GM21619 (cell line): ENCODE measurements around the gene MSTO1.
"Not testable (repeated sequence)": the region's sequence is repeated elsewhere in the genome, so short reads cannot be mapped to it uniquely, and the experiment has no call there.

Source experiments
- ATAC-seq: cut with Tn5 transposase; IDR thresholded peaks from one replicate; pipeline ENCODE4 v1.9.1; 2021; ENCODE audit not compliant: unreplicated experiment

The MSTO1 gene

GRCh38 chr1:155613226-155613625 is 3.2 kb downstream of the MSTO1 start:
- ATAC-seq = not testable (repeated sequence)

DNA sequence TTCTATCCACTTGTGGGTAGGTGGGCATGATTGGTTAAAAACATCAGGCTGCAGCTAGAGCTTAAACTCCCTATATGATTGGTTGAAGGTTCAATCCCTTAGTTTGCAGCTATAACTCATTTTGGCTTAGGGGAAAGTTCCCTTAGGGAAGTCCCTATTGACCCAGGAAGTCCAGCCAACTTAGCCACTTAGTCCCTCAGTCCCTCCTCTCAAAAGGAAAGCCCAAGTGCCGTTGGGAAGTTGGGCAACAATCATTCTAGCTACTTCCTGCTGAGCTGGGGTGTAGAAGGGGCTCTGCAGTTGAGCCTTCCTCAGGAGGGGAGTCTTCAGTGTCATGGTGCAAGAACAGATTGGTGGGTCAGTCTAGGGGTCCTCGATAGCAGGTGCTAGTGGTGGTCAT is 12.2 kb downstream of the MSTO1 start:
- no peak for ATAC-seq

DNA sequence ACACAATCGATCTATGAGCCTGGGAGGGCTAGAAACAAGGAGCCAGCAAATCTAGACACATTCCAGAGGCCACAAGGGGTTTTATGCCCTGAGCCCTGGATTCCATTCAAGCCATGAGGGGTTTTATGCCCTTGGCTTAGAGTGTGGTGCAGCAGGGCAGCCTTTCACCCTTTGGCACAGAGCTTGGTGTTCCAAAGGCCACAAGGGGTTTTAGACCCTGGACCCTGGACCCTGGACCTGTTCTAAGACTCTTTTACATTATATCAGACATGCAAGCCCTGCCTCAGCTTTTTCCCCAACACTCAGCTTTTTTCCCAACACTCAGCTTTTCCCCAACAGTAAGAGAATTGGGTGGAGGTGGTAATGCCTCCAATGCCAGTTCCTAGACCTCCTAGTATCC is 13.3 kb downstream of the MSTO1 start:
- ATAC-seq = no peak

DNA sequence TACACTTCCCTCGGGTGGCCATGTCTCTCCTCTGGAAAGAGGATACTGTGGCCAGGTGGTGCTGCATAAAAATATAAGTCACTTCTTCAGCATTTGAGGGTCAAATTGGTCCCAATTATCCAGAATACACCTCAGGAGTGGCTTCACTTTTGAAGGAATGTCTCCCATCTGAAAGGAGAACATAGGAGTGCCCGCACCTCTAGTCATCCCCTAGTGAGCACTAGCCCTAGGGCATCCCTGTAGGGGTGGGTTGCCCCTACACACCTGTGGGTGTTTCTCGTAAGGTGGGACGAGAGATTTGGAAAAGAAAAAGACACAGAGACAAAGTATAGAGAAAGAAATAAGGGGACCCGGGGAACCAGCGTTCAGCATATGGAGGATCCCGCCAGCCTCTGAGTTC is 16.4 kb downstream of the MSTO1 start:
- not testable (repeated sequence) for ATAC-seq

GRCh38 chr1:155636397-155637153 is 26.6 kb downstream of the MSTO1 start:
- no peak for ATAC-seq

DNA sequence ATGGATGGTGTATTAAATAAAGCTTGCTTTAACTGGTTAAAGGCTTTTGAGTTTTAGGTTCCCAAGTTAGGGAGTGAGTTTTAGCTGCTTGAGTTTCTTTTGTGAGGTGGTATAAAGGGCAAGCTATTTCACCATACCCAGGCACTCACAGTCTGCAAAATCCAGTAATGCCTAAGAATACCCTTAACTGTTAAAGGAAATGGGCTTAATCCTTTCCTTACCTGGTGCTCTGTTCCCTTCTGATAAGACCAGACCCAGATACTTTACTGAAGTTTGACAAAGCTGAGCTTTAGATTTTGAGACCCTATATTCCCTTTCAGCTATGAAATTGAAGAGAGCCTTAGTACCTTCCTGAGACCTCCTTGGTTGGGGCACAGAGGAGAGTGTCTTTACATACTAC is 30.3 kb downstream of the MSTO1 start:
- ATAC-seq = no peak

DNA sequence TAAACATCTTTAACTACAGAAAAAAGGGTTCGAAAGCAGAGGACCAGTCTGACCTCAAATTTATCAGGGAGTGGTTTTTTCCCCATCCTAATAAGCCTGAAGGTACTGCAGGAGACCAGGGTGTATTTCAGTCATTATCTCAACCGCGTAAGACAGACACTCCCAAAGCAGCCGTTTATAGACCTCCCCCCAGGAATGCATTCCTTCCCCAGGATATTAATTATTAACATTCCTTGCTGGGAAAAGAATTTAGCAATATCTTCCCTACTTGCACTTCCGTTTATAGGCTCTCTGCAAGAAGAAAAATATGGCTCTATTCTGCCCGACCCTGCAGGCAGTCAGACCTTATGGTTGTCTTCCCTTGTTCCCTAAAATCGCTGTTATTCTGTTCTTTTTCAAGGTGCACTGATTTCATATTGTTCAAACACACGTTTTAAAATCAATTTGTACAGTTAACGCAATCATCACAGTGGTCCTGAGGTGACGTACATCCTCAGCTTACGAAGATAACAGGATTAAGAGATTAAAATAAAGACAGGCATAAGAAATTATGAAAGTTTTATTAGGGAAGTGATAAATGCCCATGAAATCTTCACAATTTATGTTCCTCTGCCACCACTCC is 32.7 kb downstream of the MSTO1 start:
- not testable (repeated sequence) for ATAC-seq

DNA sequence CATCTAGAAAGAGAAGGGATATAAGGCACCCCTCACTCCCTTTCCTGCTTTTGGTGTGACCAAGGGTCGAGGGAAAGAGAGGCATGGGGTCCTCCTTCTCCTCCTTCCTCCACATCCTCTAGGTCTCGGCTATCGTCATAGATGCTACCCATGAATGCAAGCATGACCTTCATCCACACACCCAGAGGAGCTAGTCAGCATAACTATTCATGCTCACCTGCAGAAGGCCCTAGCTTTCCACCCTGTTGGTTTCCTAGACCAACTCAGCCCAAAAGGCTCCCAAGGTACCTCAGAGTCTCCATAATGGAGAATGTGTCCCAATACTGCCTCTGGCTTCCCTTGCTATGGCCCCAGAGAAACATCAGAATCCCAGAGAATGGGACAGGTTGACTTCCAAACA is 33.2 kb downstream of the MSTO1 start:
- no peak for ATAC-seq

DNA sequence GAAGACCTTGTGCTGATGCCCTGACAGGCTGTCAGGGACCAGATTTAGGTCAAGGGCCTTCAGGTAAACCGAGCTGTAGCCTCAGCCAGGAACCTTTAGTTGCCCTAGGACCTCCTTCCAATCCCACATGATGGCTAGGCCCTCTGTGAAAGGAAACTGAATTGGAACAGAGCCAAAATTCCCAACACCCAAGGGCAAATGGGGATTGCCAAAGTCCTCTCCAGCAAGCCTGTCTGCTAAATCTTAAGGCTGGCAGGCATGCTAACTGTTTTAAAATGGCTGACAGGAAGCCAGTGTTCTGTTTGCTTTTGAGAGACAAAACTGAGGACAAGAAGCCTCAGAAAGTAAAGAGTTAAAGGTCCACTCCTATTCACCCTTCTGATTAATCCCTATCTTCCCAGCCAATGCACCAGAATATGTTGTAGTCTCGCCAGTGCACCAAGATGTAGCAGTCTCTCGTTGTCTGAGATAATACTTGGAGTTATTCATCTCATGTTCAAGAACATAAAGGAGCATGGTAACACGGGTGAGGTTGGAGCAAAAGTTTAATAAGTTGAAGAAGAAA is 35.1 kb downstream of the MSTO1 start:
- ATAC-seq = no peak

DNA sequence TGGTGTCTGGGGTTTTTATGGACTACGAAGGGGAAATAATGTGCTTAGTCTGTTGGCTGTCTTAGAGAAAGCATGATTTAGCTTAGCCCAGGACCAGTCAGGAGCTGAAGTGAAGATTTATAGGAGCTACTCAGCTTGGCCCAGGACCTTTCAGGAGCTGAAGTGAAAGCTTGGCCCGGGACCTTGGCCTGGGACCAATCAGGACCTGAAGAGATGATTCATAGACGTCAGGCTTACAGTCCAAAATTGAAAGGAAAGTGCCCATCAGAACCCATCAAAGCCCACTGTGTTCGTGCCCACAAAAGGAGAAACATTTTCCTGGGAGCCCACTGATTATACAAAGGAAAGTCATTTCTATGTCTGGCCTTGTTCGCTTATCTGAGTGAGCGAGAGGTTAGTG is 35.6 kb downstream of the MSTO1 start:
- ATAC-seq = no peak

GRCh38 chr1:155646307-155646706 is 36.3 kb downstream of the MSTO1 start:
- no peak for ATAC-seq

DNA sequence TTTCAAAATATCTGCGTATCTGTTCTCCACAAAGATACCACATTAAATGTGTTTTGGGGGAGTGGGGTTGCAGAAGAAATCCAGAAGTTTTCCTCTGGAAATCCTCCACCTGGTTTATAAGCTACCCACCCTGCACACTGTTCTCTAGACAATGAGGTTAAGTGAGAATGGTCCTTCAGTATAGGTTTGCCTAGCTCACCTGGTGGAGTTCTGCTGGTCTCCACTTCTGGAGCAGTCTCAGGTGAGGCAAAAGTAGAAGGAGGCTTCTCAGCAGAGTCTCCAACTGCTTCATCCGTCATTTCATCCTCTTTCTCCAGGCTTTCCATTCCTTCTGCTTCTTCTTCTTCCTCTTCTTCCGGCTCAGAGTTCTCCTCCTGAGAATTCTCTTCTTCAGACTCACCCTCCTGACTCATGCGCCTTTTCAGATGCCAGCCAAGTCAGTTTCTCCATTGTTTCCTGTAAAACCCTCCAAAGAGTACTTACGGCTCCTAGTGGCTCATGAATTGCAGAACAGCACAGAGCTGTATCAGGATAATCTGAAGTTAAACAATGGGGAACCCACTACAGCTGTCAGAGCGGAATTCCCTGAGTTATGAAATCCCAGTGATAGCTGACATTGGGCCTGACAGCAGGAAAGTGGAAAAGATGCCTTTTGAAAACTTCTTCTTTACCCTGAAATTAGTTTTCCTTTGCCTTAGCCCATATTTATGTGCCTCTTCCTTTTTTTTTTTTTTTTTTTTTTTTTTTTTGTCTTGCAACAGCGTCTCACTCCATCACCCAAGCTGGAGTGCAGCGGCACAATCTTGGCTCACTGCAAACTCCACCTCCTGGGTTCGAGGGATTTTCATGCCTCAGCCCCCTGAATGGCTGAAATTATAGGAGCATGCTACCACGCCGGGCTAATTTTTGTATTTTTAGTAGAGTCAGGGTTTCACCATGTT is 38.5 kb downstream of the MSTO1 start:
- ATAC-seq = no peak

- no peak for ATAC-seq
Observed at GRCh38 chr1:155649676-155650075, 39.7 kb downstream of the MSTO1 start.

DNA sequence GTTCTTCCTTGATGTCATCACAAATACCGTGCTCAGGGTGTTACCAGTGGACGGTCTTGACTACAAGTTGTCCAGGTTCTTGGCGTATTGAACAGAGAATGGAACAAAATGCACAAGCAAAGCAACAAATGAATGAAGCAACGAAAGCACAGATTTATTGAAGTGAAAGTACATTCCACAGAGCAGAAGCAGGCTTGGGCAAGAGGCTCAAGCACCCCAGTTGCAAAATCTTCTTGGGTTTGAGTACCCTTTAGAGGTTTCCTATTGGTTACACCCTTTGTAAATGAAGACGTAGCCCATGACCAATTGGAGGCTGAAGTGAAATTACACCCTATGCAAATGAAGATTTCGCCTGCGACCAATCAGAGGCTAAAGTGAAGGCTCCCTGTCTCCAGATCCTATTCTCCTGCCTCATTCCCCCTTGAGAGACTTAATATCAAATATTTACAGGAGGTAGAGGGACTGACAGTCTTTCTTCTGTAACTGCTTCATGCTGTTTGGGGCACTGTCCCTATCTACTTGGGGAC is 40.3 kb downstream of the MSTO1 start:
- ATAC-seq = no peak

- no peak for ATAC-seq
Observed at GRCh38 chr1:155651861-155652661, 42.0 kb downstream of the MSTO1 start.

- no peak for ATAC-seq
Observed at GRCh38 chr1:155652951-155653350, 42.9 kb downstream of the MSTO1 start.

- no peak for ATAC-seq
Observed at GRCh38 chr1:155657463-155657862, 47.4 kb downstream of the MSTO1 start.

- not testable (repeated sequence) for ATAC-seq
Observed at GRCh38 chr1:155661239-155661638, 51.2 kb downstream of the MSTO1 start.
